HG03521 (cell line): Measurements from ENCODE around the gene ANGEL1.

Experiments used
- ATAC-seq: cut with Tn5 transposase; IDR thresholded peaks from one replicate; pipeline ENCODE4 v1.9.1; 2021; ENCODE audit warnings: mild to moderate bottlenecking, moderate library complexity; ENCODE audit not compliant: unreplicated experiment

Gene ANGEL1

GRCh38 chr14:76812422-76813383 is at the start of gene ANGEL1:
Gene ANGEL1 (minus strand): TSS chr14:76812882. CDS start chr14:76812827, 55 bp downstream.
- peak; percentile 80 for ATAC-seq

DNA sequence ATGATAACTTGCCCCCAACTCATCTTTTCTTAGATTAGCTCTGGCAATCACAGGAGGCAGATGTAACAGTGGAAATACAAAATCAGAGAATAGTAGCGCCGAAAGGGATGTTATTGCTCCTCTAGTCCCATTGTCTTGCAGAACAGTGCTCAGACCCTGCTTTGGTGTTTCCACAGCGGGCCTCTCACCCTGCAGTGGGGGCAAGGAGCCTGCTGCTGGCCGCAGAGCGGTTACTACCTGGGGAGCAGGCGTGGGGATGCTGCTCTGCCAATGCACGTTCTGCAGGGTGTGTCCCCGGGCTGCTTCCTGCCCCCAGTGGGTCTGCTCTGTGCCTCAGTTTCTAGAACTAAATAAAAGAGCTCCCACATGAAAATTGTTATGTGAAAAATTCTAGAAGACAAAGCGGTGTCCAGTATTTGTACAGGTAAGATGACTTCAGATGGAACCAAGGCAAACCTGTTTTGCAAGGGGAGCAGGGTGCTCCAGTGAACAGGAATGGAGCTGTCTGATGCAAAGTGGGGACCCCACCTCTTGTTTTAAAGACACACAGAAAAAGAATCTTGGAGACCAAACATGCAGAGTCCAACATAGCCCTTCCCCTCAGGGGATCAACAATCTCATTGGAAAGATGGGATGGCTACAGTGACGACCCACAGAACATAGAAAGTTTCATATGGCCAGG is 49.0 kb upstream of the ANGEL1 start:
- no peak for ATAC-seq

GRCh38 chr14:76856769-76857168 is 44.1 kb upstream of the ANGEL1 start:
- no peak for ATAC-seq

DNA sequence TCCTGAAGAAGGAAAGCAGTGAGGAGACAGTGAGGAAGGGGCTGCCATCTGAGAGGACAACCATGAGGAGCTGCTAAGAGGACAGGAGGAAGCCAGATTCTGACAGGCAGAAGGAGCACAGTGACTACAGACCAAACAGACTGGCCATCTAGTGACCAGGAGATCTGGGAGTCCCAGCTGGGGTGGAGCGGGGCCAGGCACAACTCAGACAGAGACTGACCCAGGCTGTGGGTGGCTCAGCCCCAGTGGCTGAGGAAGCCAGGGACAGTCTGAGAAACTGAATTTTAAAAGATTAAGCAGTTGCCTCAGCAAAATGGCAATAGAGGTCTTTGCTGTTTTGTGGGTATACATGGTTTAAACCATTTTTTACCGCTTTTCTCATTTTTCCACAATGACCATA is 42.4 kb upstream of the ANGEL1 start:
- no peak for ATAC-seq

GRCh38 chr14:76848879-76849278 is 36.2 kb upstream of the ANGEL1 start:
- ATAC-seq = no peak

DNA sequence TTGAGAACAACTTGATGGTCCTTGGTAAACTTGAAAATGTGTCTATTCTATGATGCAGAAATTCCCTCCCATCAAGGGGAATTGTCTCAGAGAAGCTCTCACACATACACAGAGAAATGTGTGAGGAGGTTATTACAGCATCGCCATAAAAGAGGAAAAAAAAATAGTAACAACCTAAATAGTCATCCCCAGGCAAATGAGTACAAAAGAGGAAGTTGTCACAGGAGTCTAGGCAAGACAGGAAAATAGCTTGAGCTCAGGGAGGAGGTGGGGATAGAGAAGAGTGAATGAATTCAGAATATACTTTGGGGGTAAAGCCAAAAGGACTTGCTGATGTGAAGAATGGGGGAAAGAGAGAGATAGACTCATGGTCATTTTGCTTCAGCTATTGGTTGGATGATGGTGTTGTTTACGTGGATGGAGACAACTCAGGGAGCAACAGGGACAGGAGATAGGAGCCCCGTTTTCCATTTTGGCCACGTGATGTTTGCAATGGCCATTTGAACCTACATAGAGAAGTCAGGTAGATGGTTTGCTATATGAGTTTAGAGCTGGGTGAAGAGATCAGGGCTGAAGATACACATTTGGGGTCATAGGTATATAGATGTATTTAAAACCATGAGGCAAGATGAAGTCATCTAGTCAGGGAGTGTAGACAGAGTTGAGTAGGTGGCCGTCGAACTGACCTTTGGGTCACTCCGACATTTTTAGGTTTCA is 33.8 kb upstream of the ANGEL1 start:
- ATAC-seq = no peak

DNA sequence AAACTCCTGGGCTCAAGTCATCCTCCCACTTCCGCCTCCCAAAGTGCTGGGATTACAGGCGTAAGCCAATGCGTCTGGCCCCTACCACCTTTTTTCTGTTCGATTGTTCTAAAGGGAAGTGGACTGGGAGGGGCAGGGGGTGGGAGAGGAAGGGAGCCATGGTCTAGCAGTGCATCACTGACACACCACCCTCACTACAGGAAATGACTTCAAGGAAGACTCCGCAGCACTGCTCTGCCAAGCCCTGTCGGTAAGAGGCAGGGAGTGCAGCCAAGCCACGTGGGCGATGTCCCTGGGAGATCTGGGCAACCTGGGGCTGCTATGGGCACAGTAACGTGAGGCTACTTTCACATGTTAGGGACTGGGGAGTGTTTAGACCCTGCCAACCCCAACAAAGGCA is 31.5 kb upstream of the ANGEL1 start:
- no peak for ATAC-seq

- no peak for ATAC-seq
Observed at GRCh38 chr14:76842414-76842813, 29.7 kb upstream of the ANGEL1 start.

DNA sequence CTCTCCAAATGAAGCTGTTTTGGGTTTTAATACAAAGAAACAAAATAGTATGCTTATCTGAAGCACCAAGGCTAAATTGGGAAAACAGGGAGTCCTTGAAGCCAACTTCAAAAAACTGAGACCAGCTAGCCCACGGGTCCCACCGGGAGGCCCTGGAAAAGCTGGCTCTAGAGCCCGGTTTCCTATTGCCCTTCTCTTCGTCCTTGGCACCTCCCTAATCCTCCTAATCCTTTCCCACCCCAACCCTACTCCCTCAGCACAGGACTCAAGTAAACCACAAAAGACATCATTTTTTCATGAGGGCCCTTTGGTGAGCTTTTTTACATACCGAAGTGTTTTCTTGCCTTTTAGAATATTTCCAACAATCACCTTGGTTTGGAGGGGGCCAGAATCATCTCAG is 24.8 kb upstream of the ANGEL1 start:
- no peak for ATAC-seq

GRCh38 chr14:76836029-76836630 is 23.4 kb upstream of the ANGEL1 start:
- ATAC-seq = no peak

DNA sequence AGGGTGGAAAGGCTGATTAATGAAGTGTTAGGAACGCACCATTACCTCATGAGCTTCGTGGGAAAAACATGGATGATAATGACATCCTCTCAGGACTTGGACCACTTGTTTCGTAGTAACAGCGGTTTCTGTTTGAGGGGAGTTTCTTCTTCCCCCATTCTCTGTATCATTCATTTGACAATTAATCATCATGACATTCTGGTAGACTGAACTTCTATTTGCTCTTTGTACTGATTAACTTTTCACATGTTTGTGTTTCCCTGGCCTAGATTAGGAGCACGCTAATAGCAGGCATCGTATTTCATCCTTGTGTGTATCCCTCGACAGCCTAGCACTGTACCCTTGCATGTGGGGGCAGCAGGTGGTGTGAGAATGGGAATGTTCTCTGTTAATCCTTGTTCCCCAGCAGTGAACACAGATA is 21.6 kb upstream of the ANGEL1 start:
- no peak for ATAC-seq

DNA sequence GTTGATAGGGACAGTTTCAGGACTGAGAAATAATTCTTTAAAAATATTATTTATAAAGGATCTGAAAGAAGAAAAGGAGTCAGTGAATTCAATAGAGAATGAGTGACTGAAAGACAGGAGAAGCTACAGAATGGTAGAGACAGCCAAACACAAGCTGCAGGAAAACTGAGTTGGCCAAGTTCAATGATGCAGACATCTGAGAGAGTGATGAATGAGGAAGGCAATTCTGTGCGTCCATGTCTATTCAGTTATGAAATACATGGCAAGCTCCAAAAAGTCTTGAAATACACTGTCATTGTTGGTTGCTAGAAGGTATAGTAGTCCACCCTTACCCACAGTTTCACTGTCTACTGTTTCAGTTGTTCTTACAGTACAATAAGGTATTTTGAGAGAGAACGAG is 20.3 kb upstream of the ANGEL1 start:
- no peak for ATAC-seq

GRCh38 chr14:76832503-76832988 is 19.9 kb upstream of the ANGEL1 start:
- no peak for ATAC-seq

- ATAC-seq = no peak
Observed at GRCh38 chr14:76830556-76830955, 17.9 kb upstream of the ANGEL1 start.

DNA sequence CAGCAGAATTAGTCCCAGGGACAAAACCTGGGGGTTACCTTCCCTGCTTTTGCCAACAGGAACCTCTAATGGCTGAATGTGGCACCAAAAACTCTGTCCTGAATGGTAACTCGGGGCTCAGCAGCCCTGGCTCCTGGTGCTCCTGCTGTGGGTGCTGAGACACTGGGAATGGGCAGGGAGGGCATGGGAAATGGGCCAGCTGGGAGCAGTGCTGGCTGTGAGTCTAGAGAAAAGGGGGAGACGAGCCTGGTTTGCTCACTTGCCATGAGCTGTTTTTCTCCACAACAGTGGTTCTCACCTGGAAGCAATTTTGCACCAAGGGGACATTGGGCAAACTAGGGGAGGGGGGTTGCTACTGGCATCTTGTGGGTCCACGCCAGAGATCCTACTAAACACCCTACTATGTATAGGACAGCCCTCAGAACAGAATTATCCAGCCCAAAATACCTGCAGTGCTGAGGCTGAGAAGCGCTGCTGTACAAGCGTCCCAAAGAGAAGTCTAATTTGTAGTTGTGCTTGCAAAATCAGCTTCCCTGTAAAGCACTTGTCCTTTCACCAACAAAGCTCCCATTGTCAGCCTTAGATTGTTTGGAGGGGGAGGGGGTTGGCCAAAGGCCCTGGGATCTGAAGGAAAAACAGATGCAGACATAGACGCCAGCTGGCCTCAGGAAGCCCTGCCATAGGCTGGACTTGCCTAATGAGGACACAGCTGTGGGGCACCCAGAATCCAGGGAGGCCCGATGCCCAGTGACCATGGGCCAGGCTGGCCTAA is 17.2 kb upstream of the ANGEL1 start:
- no peak for ATAC-seq

DNA sequence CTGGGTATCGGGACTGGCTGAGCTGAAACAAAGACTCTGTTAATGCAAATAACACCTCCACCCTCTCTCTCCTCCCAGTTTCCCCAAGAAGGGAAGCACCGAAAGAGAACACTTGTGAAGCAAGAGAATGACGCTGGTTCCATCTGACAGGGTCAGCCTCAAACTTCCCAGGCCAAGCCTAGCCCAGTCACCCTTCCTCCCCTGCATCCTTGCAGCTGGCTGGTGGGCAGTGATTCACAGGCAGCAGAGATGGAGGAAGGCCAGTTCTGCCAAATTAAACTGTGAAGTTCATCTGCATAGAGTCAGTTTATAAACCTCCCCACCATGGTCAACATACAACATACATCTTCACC is 16.3 kb upstream of the ANGEL1 start:
- ATAC-seq = no peak

DNA sequence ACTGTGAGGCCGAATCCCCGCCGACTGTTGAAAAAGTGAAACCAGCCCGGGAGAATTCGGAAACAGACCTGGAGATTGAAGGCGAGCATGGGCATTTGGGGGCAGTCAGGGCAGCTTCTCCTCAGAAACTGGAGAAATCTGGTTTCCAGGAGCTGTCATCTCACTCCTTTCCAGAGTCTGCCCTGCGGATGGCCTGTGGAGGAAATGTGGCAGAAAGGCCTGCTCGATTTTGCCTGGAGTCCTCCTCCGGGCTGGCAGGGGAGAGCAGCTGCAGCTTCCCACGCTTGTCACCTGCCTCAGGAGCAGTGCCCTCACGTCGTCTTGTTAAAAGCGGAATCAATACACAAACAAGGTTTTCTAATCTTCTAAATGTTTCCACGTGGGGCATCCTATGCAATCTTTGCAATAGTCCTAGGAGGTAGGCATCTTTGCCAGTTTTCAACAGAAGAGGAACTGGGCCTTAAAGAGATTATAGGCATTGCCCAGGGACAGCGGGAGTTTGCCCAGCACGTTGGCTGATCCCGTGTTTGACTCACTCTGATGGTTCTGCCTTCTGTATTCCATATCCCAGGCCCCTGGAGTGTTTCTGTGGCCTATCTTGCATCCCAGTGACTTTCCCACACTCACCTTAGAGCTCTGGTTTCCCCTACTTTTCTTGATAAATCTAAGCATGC is 15.8 kb upstream of the ANGEL1 start:
- ATAC-seq = no peak

- ATAC-seq = no peak
Observed at GRCh38 chr14:76827696-76828296, 15.1 kb upstream of the ANGEL1 start.

- no peak for ATAC-seq
Observed at GRCh38 chr14:76826122-76826521, 13.4 kb upstream of the ANGEL1 start, which contains the start of gene LRRC74A. Gene LRRC74A (plus strand): TSS chr14:76826408. CDS start chr14:76826698, 290 bp downstream.
